ENCODE data around the gene CTXN1. TPM values are rescaled to one million over a fixed set of nuclear protein-coding genes. Genes with fewer than 3 reads are reported as not detected.
"Not testable (repeated sequence)": the region's sequence is repeated elsewhere in the genome, so short reads cannot be mapped to it uniquely, and the experiment has no call there.

CTXN1 gene
- total RNA-seq, 2 donors from 2014 or later = 0.19 TPM; not detected in 1

- peak overlapping the region; percentile 53 for H3K4me3 Mint-ChIP-seq
These were observed 1.2 kb downstream of the CTXN1 start for GRCh38 chr19:7924651-7925170.

GRCh38 chr19:7924241-7924640 lies 1.7 kb downstream of the CTXN1 start:
- no peak for ATAC-seq (replicated peaks)
- H3K4me3 Mint-ChIP-seq = peak overlapping the region; percentile 44
- H3K9me3 Mint-ChIP-seq = no peaks in the 10 kb centered on the region

More at GRCh38 chr19:7924651-7925170, 1.2 kb downstream of the CTXN1 start:
- peaks cover 6% of the 10 kb centered on the region for H3K36me3 Mint-ChIP-seq (ENCODE audit: low read depth)
- H3K9me3 Mint-ChIP-seq = no peaks in the 10 kb centered on the region
- peaks cover 19% of the 10 kb centered on the region for H3K4me1 Mint-ChIP-seq
- no peaks in the 10 kb centered on the region for H3K27me3 Mint-ChIP-seq
- H3K27ac Mint-ChIP-seq = no peak overlapping the region
- ATAC-seq (replicated peaks) = no peak

GRCh38 chr19:7923295-7924191 lies 2.4 kb downstream of the CTXN1 start:
- H3K27ac Mint-ChIP-seq = no peak overlapping the region
- peaks cover 5% of the 10 kb centered on the region for H3K36me3 Mint-ChIP-seq (ENCODE audit: low read depth)
- H3K4me1 Mint-ChIP-seq = peaks cover 16% of the 10 kb centered on the region
- H3K4me3 Mint-ChIP-seq = peak overlapping the region; percentile 44
- H3K9me3 Mint-ChIP-seq = no peaks in the 10 kb centered on the region
- no peaks in the 10 kb centered on the region for H3K27me3 Mint-ChIP-seq
- no peak for ATAC-seq (replicated peaks)

More at GRCh38 chr19:7924241-7924640, 1.7 kb downstream of the CTXN1 start:
- Mint-ChIP-seq H3K4me1 (peaks cover 23% of the 10 kb centered on the region), H3K36me3 (ENCODE audit: low read depth) (peaks cover 6% of the 10 kb centered on the region), H3K27me3 (no peaks in the 10 kb centered on the region), H3K27ac (no peak overlapping the region)

- H3K27ac Mint-ChIP-seq = no peak overlapping the region
These were observed 3.1 kb downstream of the CTXN1 start for GRCh38 chr19:7922836-7923195.

DNA sequence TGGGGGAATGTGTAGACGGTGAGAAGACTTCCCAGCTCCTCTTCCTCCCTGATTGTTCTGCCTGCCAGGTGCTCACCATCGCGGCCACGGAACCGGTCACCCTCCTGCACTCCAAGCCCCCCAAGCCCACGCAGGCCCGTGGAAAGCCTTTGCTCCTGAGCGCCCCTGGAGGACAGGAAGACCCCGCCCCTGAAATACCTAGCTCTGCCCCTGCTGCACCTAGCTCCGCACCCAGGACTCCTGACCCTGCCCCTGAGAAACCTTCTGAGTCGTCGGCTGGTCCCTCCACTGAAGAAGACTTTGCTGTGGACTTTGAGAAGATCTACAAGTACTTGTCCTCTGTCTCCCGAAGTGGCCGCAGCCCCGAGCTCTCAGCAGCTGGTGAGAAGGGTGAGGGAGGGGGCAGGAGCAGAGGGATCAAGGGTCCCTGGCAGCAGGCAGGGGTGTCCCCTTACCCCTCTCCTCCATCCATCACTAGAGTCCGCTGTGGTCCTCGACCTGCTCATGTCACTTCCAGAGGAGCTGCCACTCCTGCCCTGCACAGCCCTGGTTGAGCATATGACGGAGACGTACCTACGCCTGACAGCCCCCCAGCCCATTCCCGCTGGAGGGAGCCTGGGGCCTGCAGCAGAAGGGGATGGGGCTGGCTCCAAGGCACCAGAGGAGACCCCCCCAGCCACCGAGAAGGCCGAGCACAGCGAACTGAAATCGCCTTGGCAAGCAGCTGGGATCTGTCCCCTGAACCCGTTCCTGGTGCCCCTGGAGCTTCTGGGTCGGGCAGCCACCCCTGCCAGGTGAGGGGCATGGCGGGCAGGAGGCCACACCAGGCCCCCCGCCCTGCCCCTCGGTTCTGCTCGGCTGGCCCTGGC lies 3.7 kb downstream of the CTXN1 start:
- Mint-ChIP-seq H3K27me3 (no peaks in the 10 kb centered on the region), H3K4me3 (peak overlapping the region; percentile 84), H3K9me3 (no peaks in the 10 kb centered on the region), H3K4me1 (peaks cover 12% of the 10 kb centered on the region), H3K36me3 (ENCODE audit: low read depth) (no peaks in the 10 kb centered on the region), H3K27ac (no peak overlapping the region)
- ATAC-seq (replicated peaks) = no peak

More at GRCh38 chr19:7922836-7923195, 3.1 kb downstream of the CTXN1 start:
- Mint-ChIP-seq H3K9me3 (no peaks in the 10 kb centered on the region), H3K4me1 (peaks cover 12% of the 10 kb centered on the region), H3K4me3 (no peak overlapping the region), H3K36me3 (ENCODE audit: low read depth) (no peaks in the 10 kb centered on the region), H3K27me3 (no peaks in the 10 kb centered on the region)
- ATAC-seq (replicated peaks) = no peak

DNA sequence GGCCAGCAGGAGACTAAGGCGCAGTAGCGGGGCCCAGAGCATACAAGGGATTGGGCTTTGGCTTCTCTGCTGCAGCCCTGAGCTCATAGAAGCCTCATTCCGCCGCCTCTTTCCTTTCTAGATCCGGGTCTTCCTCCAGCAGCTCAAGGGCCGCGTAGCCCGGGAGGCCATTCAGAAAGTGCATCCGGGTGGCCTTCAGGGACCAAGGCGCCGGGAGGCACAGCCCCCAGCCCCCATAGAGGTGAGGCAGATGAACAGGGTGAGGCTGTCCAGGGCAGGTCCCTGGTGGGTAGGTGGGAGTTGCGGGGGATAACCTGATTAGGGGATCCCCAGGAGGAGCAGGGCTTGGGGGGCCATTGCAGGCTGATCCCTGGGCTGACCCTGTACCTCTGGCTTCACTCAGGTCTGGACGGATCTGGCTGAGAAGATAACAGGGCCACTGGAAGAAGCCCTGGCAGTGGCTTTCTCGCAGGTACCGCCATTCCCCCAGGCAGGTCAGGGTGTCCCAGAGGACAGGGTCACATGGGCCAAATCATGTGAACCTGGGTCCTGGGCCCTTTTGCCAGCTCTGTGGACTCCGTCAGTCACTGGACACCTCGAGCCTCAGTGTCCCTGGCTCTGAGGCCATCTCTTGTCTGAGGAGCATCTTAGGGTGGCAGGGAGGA lies 4.5 kb downstream of the CTXN1 start:
- H3K27ac Mint-ChIP-seq = peak overlapping the region; percentile 89
- H3K4me3 Mint-ChIP-seq = peak overlapping the region; percentile 84
- H3K36me3 Mint-ChIP-seq (ENCODE audit: low read depth) = no peaks in the 10 kb centered on the region
- no peaks in the 10 kb centered on the region for H3K27me3 Mint-ChIP-seq
- no peak for ATAC-seq (replicated peaks)
- no peaks in the 10 kb centered on the region for H3K9me3 Mint-ChIP-seq
- H3K4me1 Mint-ChIP-seq = peaks cover 12% of the 10 kb centered on the region

- peak; percentile 61 for ATAC-seq (replicated peaks)
- Mint-ChIP-seq H3K9me3 (no peaks in the 10 kb centered on the region), H3K36me3 (ENCODE audit: low read depth) (no peaks in the 10 kb centered on the region), H3K4me3 (peak overlapping the region; percentile 84), H3K27ac (peak overlapping the region; percentile 89), H3K4me1 (peaks cover 12% of the 10 kb centered on the region), H3K27me3 (no peaks in the 10 kb centered on the region)
These were observed 5.2 kb downstream of the CTXN1 start for GRCh38 chr19:7920519-7921301.

DNA sequence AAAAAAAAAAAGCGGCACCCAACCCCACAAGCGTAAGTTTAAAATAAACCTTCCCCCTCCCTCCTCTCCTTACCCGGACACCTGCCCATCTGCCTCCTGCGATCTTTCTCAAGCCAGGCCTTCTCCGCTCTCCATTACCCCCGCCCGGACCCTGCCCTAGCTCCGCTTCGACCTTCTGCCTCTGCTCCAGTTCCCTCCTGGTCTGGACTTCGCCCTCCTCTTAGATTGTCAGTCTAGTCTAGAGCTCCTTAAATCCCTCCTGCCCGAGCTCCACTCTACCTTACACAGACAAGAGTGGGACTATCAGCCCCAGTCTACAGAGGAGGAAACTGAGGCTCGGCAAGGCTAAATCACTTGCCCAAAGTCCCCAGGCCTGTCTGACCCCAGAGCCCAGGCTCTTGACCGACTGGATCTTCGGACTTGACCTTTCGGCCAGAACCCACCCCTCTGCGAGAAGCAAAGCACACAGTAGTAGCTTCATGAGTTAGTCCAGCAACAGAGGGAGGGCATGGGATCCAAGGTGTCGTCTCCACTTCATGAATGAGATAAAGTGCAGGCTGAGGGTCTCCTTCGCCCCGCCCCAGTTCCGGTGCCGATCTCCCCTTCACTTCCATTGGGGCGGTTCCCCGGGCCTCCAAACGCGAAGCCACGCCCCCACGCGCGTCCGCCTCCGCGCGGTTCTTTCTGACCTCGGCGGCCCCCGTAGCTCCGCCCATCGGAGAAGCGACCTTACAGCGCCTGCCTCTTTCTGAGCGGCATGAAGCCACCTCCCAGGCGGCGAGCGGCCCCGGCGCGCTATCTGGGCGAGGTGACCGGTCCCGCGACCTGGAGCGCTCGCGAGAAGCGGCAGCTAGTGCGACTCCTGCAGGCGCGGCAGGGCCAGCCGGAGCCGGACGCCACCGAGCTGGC lies 6.1 kb downstream of the CTXN1 start, which contains the start of gene SNAPC2:
SNAPC2 (plus strand) TSS at position 729 of the 909 bp plus-strand sequence; CDS start at position 758, 29 bp downstream.
- H3K4me3 Mint-ChIP-seq = peak within 1 kb of the TSS; percentile 84
- H3K9me3 Mint-ChIP-seq = no peaks in the 10 kb centered on the region
- ATAC-seq (replicated peaks) = peak; percentile 74
- peaks cover 3% of the 10 kb centered on the region for H3K27me3 Mint-ChIP-seq
- peaks cover 12% of the 10 kb centered on the region for H3K4me1 Mint-ChIP-seq
- H3K27ac Mint-ChIP-seq = peak within 1 kb of the TSS; percentile 89
- H3K36me3 Mint-ChIP-seq (ENCODE audit: low read depth) = no peaks in the 10 kb centered on the region

- H3K4me3 Mint-ChIP-seq = peak overlapping the region; percentile 84
- ATAC-seq (replicated peaks) = no peak
- H3K4me1 Mint-ChIP-seq = peaks cover 12% of the 10 kb centered on the region
- H3K27ac Mint-ChIP-seq = no peak overlapping the region
- H3K9me3 Mint-ChIP-seq = no peaks in the 10 kb centered on the region
- peaks cover 3% of the 10 kb centered on the region for H3K27me3 Mint-ChIP-seq
- no peaks in the 10 kb centered on the region for H3K36me3 Mint-ChIP-seq (ENCODE audit: low read depth)
These were observed 7.1 kb downstream of the CTXN1 start for GRCh38 chr19:7918615-7919421.

GRCh38 chr19:7918062-7918614 lies 7.8 kb downstream of the CTXN1 start:
- not testable (repeated sequence) for H3K36me3 Mint-ChIP-seq (ENCODE audit: low read depth); H3K27me3 Mint-ChIP-seq; H3K27ac Mint-ChIP-seq

DNA sequence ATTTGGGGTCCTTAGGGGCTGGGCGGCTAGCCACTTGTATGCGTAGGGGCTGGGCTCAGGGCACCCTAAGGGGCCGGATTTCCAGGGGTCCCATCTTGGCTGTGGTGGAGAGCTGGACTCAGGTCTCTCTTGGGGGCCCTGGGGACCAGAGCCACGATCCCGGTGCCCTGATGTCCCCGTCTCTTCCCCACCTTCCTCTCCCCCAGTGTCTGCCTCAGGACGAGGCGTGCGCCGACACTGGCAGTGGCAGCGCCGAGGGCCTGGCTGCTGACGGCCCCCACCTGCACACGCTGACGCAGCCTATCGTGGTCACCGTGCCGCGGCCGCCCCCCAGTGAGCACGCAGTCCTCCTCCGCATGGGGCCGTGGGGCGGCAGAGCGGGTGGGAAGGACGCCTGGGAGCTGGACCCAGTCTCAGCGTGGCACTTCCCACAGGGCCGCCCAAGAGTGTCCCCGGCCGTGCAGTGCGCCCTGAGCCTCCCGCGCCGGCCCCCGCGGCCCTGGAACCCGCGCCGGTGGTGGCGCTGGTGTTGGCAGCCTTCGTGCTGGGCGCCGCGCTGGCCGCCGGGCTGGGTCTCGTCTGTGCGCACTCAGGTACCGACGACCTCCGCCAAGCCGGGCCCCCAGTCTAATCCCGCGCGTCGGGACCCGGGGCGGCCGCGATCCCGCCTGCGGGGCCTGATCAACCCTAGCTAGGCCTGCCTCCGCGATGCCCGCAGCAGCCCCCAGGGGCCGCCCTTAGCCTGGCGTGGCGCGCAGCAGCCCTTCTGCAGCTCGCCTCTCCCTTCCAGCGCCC lies 8.5 kb downstream of the CTXN1 start:
- Mint-ChIP-seq H3K4me1 (peaks cover 12% of the 10 kb centered on the region), H3K36me3 (ENCODE audit: low read depth) (peaks cover 8% of the 10 kb centered on the region), H3K27me3 (peaks cover 3% of the 10 kb centered on the region), H3K27ac (no peak overlapping the region), H3K9me3 (no peaks in the 10 kb centered on the region), H3K4me3 (peak overlapping the region; percentile 73)
- peak; percentile 26 for ATAC-seq (replicated peaks)

More at GRCh38 chr19:7918062-7918614, 7.8 kb downstream of the CTXN1 start:
- ATAC-seq (replicated peaks); H3K9me3 Mint-ChIP-seq: not testable (repeated sequence)
- Mint-ChIP-seq H3K4me3 (peak overlapping the region; percentile 73), H3K4me1 (peaks cover 12% of the 10 kb centered on the region)
